Activated T-cell treated with anti-CD3 and anti-CD28 coated beads, Interleukin-2, amount 50 U/mL, for 72 hours (primary cell): ENCODE data around the gene NMRK1. TPM values are rescaled to one million over a fixed set of nuclear protein-coding genes. Genes with fewer than 3 reads are reported as not detected.

ENCODE experiments used
- ATAC-seq, 2 donors: fragments of 150-1000 bp; cut with Tn5 transposase; replicated peaks in 1 of 2; 2 replicates each; pipeline ENCODE4 v1.10.0; 2021; ENCODE audit warnings: moderate library complexity in 2 of 2, mild to moderate bottlenecking in 1 of 2
- DNase-seq, 2 donors: peaks; one replicate each; pipeline ENCODE4 v3.0.0; 2021 to 2022; ENCODE audit warnings: mixed read lengths in 1 of 2
- H3K27ac Mint-ChIP-seq: one replicate; pipeline ENCODE4 v1.8.0; 2022; ENCODE audit warnings: mild to moderate bottlenecking, moderate library complexity, mixed read lengths
- H3K27me3 Mint-ChIP-seq: one replicate; pipeline ENCODE4 v1.8.0; 2022; ENCODE audit warnings: low read depth, mixed read lengths
- H3K36me3 Mint-ChIP-seq, 2 donors: one replicate each; pipeline ENCODE4 v1.8.0; 2022; ENCODE audit warnings: mixed read lengths in 2 of 2, mild to moderate bottlenecking in 1 of 2; ENCODE audit not compliant: insufficient read depth in 2 of 2
- H3K4me1 Mint-ChIP-seq: one replicate; pipeline ENCODE4 v1.8.0; 2022; ENCODE audit warnings: low read depth, mixed read lengths
- H3K4me3 Mint-ChIP-seq, 2 donors: one replicate each; pipeline ENCODE4 v1.8.0; 2022; ENCODE audit warnings: mild to moderate bottlenecking in 2 of 2, mixed read lengths in 2 of 2, moderate library complexity in 2 of 2
- H3K9me3 Mint-ChIP-seq, 2 donors: one replicate each; pipeline ENCODE4 v1.8.0; 2022; ENCODE audit warnings: mixed read lengths in 2 of 2
- total RNA-seq, 2 donors: library from RNA; stranded (reverse); gene quantifications; one replicate each; pipeline ENCODE4 v1.2.3, GENCODE V29; 2022

The NMRK1 gene
- total RNA-seq, 2 donors from 2014 or later = 41.0 to 59.3 TPM

- no peaks in the 10 kb centered on the region for H3K27me3 Mint-ChIP-seq
- H3K9me3 Mint-ChIP-seq = no peaks in the 10 kb centered on the region
These were observed 51.2 kb downstream of the NMRK1 start for GRCh38 chr9:75036793-75037192.

GRCh38 chr9:75033791-75034473, 54.0 kb downstream of the NMRK1 start:
- no peaks in the 10 kb centered on the region for H3K36me3 Mint-ChIP-seq
- no peak for DNase-seq
- H3K27ac Mint-ChIP-seq = no peak overlapping the region
- no peaks in the 10 kb centered on the region for H3K9me3 Mint-ChIP-seq
- no peaks in the 10 kb centered on the region for H3K27me3 Mint-ChIP-seq
- no peak overlapping the region for H3K4me3 Mint-ChIP-seq
- no peaks in the 10 kb centered on the region for H3K4me1 Mint-ChIP-seq
- ATAC-seq = no peak

More at GRCh38 chr9:75036793-75037192, 51.2 kb downstream of the NMRK1 start:
- Mint-ChIP-seq H3K27ac (no peak overlapping the region), H3K4me3 (no peak overlapping the region), H3K4me1 (peaks cover 10% of the 10 kb centered on the region), H3K36me3 (no peaks in the 10 kb centered on the region)
- DNase-seq (no peak), ATAC-seq (no peak)

GRCh38 chr9:75027187-75028107, 60.5 kb downstream of the NMRK1 start:
- Mint-ChIP-seq H3K36me3 (no peaks in the 10 kb centered on the region), H3K27me3 (no peaks in the 10 kb centered on the region), H3K27ac (peak overlapping the region; percentile 96), H3K4me1 (peaks cover 37% of the 10 kb centered on the region), H3K4me3 (peak overlapping the region; percentile 93 to 99), H3K9me3 (no peaks in the 10 kb centered on the region)
- ATAC-seq (peak; percentile 48 to 58), DNase-seq (peak; percentile 61 to 63)

- H3K9me3 Mint-ChIP-seq = peaks cover 0 to 2% of the 10 kb centered on the region in 2 donors
- H3K27ac Mint-ChIP-seq = peak overlapping the region; percentile 52
These were observed 64.1 kb downstream of the NMRK1 start for GRCh38 chr9:75023846-75024245.

GRCh38 chr9:75019654-75020053, 68.3 kb downstream of the NMRK1 start:
- no peak overlapping the region for H3K4me3 Mint-ChIP-seq

More at GRCh38 chr9:75023846-75024245, 64.1 kb downstream of the NMRK1 start:
- no peaks in the 10 kb centered on the region for H3K27me3 Mint-ChIP-seq
- peaks cover 3 to 5% of the 10 kb centered on the region in 2 donors for H3K36me3 Mint-ChIP-seq
- H3K4me1 Mint-ChIP-seq = peaks cover 56% of the 10 kb centered on the region
- peak overlapping the region; percentile 49 to 73 for H3K4me3 Mint-ChIP-seq
- ATAC-seq = peak; percentile 34 to 48
- peak; percentile 42 to 57 for DNase-seq

GRCh38 chr9:75019022-75019421, 68.9 kb downstream of the NMRK1 start:
- H3K27ac Mint-ChIP-seq = no peak overlapping the region
- ATAC-seq (no peak), DNase-seq (no peak)
- no peaks in the 10 kb centered on the region for H3K27me3 Mint-ChIP-seq
- H3K36me3 Mint-ChIP-seq = peaks cover 3 to 7% of the 10 kb centered on the region in 2 donors
- H3K4me3 Mint-ChIP-seq = no peak overlapping the region
- H3K9me3 Mint-ChIP-seq = peaks cover 0 to 2% of the 10 kb centered on the region in 2 donors
- peaks cover 39% of the 10 kb centered on the region for H3K4me1 Mint-ChIP-seq

More at GRCh38 chr9:75019654-75020053, 68.3 kb downstream of the NMRK1 start:
- Mint-ChIP-seq H3K27ac (no peak overlapping the region), H3K36me3 (peaks cover 3 to 6% of the 10 kb centered on the region in 2 donors), H3K27me3 (no peaks in the 10 kb centered on the region), H3K9me3 (peaks cover 0 to 2% of the 10 kb centered on the region in 2 donors), H3K4me1 (peaks cover 44% of the 10 kb centered on the region)
- ATAC-seq (no peak), DNase-seq (no peak)

GRCh38 chr9:75017378-75017777, 70.6 kb downstream of the NMRK1 start:
- DNase-seq (no peak), ATAC-seq (no peak)
- Mint-ChIP-seq H3K27me3 (no peaks in the 10 kb centered on the region), H3K36me3 (peaks cover 3 to 9% of the 10 kb centered on the region in 2 donors), H3K27ac (no peak overlapping the region), H3K9me3 (peaks cover 0 to 2% of the 10 kb centered on the region in 2 donors), H3K4me1 (peaks cover 31% of the 10 kb centered on the region), H3K4me3 (no peak overlapping the region)

GRCh38 chr9:75013735-75014134, 74.2 kb downstream of the NMRK1 start:
- peak overlapping the region; percentile 52 for H3K27ac Mint-ChIP-seq
- ATAC-seq = no peak
- H3K36me3 Mint-ChIP-seq = peaks cover 4 to 14% of the 10 kb centered on the region in 2 donors
- DNase-seq = no peak
- H3K4me1 Mint-ChIP-seq = peaks cover 18% of the 10 kb centered on the region
- no peaks in the 10 kb centered on the region for H3K27me3 Mint-ChIP-seq
- no peaks in the 10 kb centered on the region for H3K9me3 Mint-ChIP-seq
- H3K4me3 Mint-ChIP-seq = no peak overlapping the region

Other genes starting within 250 kb of the NMRK1 start
- under 1 TPM in 1 of 2 donors, not detected in 1; 0.10 TPM for gene TRPM6, start 200.2 kb downstream of the NMRK1 start, total RNA-seq
- gene C9orf40, start 135.2 kb downstream of the NMRK1 start, total RNA-seq = 10 to 100 TPM; 17.8 to 23.1 TPM
- gene CARNMT1, start 59.9 kb downstream of the NMRK1 start, total RNA-seq = 10 to 100 TPM; 18.6 to 19.8 TPM
- gene OSTF1, start 359 bp upstream of the NMRK1 start, total RNA-seq = 100 to 1,000 TPM in 1 of 2 donors, 10 to 100 TPM in 1; 71.9 to 109 TPM